Anterior cingulate cortex (tissue), 58 donors: ENCODE data around the gene GPR107.

Source experiments
- DNase-seq, 58 donors: peaks; one replicate each; lab custom pipeline; 2025; lab: John Stamatoyannopoulos, UW

Gene GPR107

DNA sequence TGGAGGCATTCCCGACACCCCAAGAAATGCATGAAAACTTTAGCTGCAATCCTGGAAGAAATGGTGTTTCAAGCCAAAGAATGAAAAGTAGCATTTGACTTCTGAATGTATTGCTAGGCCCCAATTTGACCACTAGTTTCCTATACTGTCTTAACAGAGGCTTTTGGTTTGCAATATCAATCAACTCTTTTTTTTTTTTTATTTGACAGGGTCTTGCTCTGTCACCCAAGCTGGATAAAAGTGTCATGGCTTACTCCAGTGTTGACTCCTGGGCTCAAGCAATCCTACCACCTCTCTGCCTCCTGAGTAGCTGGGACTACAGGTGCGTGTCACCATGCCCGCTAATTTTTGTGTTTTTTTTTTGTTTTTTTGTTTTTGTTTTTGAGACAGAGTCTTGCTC lies 3.2 kb upstream of the GPR107 start:
- no peak for DNase-seq

DNA sequence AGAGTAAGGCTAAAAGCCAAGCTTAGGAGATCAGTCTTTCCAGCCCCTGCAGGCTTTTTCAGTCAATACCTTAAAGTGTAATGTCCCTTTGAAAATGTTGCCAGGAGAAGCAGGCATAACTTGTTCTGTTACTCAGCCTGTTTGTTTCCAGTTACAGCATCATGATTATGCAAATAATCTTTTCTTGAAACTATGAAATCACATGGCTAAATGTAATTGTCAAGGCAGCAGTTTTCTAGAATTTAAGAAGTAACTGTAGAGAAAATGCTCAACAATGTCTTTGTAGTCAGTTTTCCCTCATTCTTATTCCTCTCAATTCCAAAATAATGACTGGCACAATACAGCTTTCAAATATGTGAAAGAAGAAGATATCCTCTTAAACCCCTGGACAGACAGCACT lies 1.9 kb upstream of the GPR107 start:
- no peak for DNase-seq

DNA sequence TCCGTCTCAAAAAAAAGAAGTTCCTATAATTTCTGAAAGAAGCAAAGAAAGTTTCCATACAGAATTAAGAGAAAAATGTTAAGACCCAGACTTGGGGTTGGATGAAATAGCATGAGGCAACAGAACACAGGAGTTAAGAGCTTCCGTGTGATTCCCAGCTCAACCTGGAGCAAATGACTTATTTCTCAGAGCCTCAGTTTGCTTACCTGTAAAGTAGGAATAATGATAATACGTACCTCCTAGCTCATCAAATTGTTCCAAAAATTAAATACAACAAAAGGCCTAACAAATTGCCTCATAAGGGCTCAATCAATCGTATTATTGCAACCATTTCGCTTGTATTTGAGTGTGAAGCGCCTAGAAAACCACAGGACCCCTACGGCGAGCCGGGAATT lies 600 bp upstream of the GPR107 start:
- no peak for DNase-seq

DNA sequence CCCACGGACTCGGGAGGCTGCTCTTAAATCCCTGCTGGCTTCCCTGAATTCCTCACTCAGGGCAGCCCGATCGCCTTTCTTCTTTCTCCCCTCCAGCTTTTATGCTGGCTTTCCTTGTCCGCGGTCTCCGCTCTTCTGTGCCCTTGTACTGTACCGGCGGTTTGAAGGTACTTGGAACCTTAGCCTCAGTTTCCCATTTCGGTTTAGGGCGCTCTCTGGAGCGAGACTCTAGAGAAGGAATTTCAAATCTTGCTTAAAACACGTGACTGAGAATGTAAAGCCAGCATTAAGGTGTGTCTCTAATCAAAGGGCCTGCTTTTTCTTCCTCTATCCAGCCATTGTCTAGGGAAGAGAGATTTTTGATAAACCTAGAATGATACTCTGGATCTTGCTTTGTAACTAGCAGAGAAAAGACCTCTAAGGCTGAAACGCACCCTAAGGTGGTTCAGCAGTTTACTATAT lies 650 bp downstream of the GPR107 start:
- DNase-seq: no peak

DNA sequence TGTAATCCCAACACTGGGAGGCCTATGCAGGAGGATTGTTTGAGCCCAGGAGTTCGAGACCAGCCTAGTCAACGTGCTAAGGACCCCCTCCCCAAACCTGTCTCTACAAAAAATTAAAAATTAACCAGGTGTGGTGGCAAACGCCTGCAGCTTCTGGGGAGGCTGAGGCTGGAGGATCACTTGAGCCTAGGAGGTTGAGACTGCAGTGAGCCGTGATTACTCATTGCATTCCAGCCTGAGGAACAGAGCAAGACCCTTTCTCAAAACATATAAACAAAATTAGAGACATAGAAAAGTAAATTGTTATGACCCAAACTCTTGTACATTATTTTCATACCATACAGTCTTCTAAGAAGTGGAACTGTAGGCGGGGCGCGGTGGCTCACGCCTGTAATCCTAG lies 1.1 kb downstream of the GPR107 start:
- DNase-seq: no peak

DNA sequence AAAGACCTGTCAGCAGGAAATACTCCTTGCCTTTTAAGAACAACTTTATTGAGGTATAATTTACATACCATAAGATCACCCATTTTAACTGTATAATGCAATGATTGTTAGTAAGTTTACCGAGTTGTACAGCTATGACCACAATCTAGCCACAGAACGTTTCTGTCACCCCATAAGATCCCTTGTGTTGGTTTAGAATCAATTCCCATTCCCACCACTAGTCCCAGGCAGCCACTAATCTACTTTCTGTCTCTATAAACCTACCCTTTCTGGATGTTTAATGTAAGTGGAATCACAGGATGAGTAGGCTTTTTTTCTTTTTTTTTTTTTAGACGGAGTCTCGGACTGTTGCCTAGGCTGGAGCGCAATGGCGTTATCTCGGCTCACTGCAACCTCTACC lies 4.4 kb downstream of the GPR107 start:
- DNase-seq: no peak

DNA sequence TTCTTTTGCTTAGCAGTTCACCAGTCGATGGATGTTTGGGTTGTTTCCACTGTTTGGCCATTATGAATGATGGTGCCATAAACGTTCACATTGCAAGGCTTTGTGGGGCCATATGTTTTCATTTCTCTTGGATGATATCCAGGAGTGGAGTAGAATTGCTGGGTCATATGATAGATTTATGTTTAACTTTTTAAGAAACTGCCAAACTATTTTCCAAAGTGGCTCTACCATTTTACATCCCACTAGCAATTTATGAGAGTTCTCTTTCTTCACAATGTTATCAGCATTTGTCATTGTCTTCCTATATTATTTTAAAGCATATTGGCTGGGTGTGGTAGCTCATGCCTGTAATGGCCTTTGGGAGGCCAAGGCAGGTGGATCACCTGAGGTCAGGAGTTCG lies 5.2 kb downstream of the GPR107 start:
- no peak for DNase-seq

DNA sequence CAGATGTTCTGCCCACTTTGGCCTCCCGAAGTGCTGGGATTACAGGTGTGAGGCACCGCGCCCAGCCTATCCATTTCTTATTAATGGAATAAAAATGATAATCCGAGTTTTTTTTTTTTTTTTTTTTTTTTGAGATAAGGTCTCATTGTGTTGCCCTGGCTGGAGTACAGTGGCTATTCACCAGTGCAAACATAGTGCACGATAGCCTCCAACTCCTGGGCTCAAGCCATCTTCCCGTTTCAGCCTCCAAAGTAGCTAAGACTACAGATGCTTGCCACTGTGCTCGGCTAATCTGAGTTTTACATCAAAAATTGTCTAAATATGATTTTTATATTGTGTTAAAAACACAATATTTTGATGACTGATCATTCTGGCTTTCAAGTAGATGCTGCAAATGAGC lies 6.6 kb downstream of the GPR107 start:
- DNase-seq: no peak

DNA sequence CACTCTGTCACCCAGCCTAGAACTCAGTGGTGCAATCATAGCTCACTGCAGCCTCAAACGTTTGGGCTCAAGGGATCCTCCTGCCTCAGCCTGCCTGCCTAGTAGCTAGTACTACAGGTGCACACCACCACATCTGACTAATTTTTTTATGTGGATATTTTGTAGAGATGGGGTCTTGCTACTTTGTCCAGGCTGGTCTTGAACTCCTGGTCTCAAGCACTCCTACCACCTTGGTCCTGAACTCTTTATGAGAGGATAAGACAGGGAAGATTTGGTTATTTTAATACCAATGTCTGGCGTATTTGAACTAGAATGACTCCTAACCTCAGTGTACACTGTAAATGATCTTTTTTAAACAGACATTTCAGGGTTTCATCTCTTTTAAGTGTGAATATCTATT lies 9.0 kb downstream of the GPR107 start:
- no peak for DNase-seq

DNA sequence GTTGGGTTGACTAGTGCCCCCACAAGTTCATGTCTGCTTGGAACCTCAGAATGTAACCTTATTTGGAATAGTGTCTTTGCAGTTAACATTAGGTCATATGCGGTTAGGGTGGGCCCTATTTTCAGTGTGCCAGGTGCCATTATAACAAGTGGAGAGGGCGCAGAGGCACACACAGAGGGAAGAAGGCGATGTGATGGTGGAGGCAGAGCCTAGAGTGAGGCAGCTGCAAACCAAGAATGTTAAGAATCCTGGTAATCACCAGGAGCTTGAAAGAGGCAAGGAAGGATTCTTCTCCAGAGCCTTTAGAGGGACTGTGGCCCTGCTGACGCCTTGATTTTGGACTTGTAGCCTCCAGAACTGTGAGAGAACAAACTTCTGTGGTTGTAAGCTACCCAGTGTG lies 10.9 kb downstream of the GPR107 start:
- DNase-seq: no peak

DNA sequence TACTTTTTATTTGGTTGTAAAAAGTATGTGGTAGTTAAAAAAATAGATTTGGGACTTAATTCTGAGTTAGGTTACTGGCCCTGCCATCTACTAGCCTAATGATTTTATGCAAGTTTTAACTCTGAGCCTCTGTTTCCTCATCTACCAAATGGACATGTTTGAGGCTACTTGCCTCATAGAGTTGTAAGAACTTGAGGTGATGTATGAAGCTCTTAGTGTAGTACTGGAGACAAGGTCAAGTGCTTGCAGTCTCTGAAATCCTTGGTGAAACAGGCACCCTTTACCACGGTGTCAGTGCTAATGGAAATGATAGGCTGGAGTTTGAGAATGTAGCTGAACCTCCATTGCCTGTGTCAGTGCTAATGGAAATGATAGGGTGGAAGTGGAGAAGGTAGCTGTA lies 15.3 kb downstream of the GPR107 start:
- no peak for DNase-seq

DNA sequence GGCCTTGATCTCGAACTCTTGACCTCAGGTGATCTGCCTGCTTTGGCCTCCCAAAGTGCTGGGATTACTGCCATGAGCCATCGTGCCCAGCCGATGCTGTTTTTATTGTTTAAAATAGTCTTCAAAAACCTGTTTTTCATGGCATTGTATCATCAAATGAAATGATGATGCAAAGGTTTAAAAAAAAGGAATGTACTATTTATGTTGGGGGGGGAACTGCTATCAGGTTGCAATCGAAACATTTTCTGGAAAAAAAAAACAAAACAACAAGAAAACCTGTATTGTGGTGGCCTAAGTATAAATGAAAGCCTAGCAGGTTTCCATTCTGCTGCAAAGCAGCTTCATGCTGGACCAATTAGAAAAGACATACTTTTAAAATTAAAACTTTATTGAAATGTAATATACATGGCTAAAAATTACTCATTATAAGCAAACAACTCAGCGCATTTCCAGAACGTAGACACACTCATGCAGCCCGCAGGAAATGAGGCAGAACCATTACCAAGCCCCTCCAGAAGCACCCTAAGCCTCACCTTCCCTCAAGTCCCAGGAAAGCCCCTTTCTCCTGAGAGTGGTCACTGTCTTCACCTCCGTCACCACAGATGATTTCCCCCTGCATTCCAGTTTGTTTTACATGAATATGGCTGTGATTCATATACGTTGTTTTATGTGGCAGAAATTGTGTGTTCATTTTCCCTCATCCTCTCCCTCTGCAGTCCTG lies 19.0 kb downstream of the GPR107 start:
- DNase-seq: no peak

DNA sequence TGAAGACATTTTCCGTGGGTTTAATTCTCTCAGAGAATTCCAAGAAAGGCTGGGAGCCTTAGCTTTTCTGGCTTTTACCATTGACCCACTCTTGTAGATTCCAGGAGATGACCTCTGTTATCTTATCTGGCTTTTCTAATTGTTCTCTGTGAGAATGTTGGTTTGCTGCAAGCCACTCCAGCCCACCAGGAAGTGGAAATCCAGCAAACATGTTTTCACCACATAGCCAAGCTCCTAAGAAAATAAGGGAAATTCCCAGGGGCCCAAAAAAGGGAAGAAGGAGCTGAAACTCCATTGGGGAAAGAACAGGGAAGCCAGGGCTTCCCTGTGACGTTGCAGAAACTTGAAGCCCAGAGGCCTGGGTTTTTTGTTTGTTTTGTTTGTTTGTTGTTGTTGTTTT lies 19.7 kb downstream of the GPR107 start:
- DNase-seq: no peak

DNA sequence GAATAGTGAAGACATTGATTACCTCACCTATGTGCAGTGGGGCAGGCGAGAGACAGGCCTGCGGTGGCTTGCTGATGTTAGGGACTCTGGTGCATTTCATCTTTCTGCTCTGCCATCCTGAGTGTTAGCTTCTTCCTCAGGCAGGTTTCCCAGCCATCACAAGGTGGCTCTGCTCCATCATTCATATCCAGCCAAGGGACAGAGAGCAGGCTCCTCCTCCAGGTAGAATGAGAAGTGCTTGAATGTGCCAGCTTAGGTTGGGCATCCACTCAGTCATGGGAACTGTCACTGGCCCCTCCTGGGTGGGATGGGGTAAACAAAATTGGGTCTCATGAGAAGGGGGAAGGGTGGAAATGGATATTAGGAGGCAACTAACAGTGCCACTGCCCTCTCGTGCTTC lies 24.8 kb downstream of the GPR107 start:
- peak in 38 of 58 donors; percentile 6 to 73 (median 26) for DNase-seq

DNA sequence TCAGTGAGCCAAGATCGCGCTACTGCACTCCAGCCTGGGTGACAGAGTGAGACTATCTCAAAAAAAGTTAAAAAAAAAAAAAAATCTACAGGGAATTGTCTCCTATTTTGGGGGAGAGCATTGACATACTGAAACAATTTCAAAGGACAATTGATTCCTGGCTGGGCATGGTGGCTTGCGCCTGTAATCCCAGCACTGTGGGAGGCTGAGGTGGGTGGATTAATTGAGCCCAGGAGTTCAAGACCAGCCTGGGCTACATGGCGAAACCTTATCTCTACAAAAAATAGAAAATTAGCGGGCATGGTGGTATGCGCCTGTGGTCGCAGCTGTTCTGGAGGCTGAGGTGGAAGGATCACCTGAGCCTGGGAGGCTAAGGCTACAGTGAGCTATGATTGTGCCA lies 30.6 kb downstream of the GPR107 start:
- no peak for DNase-seq

DNA sequence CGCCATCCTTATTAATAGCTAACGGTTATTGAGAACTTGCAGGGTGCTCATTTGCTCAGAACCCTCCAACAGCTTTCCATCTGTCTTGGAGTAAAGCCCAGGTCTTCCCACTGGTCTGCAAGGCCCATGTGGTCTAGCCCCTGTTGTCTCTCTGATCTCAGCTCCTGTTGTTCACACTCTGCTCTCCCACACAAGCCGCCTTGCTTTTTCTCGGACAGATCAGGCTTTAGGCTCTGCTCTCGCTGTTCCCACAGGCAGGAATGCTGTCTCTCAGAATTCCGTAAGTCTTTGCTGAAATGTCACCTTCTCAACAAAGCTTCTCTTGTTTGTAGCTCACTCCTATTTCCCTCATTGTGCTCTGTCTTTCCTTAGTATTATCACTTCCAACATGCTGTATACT lies 34.3 kb downstream of the GPR107 start:
- peak in 20 of 58 donors; percentile 3 to 56 (median 10) for DNase-seq

DNA sequence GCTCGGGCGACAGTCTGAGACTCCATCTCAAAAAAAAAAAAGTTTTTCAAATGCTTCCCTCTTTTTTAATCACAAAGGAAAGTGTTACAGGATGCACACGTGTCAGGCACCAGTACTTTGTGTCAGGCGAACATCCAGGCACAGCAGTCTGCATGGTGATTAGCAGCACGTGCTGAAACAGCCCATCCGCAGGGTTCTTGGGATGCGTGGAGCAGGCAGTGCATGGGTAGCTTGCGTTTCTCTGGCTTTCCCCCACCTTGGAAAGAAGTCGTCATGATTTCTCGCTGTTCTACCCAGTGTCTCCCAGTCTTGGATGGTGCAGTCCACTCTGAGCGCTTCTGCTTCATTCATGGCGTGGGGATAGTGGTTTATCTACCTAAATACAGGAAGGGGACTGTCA lies 35.4 kb downstream of the GPR107 start:
- DNase-seq: no peak

DNA sequence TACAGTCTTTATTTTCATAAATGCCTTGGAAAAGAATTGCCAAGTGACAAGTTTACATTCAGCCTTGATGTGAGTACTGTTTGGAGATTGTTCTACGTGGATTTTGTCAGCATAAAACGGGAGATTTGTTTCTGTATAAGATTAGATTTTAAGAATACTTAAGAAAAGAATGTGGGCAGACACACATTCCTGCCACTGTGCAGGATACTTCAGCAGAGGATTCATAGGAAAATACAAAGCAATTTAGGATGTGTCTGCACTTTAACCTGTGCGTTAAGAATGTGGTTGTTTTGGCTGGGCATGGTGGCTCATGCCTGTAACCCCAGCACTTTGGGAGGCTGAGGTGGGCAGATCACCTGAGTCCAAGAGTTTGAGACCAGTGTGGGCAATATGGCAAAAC lies 37.2 kb downstream of the GPR107 start:
- no peak for DNase-seq

DNA sequence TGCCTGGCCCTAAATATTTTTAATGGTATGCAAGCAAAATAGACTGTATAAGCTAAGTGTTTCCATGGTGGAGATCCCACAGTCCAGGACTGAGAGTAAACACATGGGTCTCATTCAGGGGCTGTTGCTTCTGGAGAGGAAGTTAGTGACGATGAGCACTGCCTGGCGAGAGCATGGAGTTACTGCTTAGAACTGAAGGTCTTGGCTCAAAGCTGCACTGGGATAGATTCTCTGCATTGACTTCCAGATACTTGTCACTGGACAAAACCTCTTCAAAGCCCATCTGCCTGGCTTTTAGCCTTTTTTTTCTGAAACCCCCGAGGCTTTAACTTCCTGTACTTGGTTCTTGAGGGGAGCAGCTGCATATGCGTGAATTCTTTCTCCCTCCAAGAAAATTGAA lies 39.2 kb downstream of the GPR107 start:
- no peak for DNase-seq

DNA sequence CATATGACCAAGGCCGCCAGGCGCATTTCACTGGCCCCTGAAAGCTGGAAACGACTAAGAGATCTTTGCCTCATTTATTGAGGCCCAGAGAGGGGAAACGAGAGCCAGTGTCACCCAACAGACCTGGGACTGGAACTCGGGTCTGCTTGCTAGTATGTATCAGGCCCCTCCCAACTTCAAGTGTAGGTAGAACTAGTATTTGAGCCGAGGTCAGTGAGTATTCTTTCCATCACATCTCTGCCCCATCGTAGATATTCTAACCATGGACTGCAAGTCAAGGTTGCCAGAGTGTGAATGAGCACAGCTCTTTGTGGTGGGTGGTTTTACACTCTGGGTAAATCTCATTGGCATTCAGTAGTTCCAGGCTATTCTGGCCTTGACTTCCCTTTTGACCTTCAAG lies 42.2 kb downstream of the GPR107 start:
- DNase-seq: no peak

DNA sequence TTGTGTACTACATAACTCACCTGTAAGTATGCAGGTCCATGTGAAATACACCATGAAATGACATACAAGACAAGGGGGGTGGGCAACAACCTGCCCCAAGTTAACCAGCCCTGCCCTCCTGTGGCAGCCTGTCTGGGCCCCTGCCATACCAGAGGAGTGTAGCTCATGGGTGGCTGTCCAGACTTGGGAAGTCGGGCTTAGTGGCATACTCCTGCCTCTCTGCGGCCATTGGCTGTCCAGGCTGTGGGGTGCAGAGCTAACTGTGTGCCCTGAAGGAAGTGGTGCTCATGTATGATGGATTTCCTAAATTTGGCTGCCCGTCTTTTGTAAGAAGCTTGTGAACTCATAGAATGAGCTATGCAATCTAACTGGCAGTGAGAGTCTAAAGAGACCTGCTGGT lies 47.0 kb downstream of the GPR107 start:
- DNase-seq: no peak

DNA sequence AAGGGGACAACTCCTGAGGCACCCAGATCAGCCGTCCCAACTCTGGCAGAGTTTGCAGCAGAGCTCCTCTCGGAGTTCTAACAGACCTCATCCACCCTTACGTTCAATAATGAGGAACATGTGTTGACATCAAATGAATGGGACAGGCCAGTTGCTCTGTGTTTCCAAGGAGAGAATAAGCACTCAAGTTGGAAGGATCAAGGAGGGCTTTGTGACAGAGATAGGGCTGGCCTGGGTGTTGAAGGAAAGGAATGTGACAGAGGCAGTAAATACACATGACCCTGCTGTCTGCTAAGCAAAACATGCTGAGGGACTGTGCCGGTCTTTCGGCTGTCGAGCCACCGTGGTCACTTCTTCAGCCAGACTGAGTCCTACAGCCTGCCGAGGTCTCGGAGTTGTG lies 48.2 kb downstream of the GPR107 start:
- no peak for DNase-seq
